Measurements from ENCODE around the gene SIPA1L3. TPM values are rescaled to one million over a fixed set of nuclear protein-coding genes. Genes with fewer than 3 reads are reported as not detected.

Gene SIPA1L3
- total RNA-seq, 1 donor from 2014 or later: 66.7 TPM

GRCh38 chr19:38046254-38047048 is 139.4 kb downstream of the SIPA1L3 start:
- TF ChIP-seq CTCF (conservative IDR thresholded peaks at IDR 0.05; ENCODE audit: low read depth, low read length): no peak
- no peak for DNase-seq (ENCODE audit: low read depth)
- H3K4me3 ChIP-seq (ENCODE audit: low read depth, low read length): no peak overlapping the region

GRCh38 chr19:38047049-38047438 is 140.0 kb downstream of the SIPA1L3 start:
- no peak for TF ChIP-seq CTCF (conservative IDR thresholded peaks at IDR 0.05; ENCODE audit: low read depth, low read length)
- no peak for DNase-seq (ENCODE audit: low read depth)
- no peak overlapping the region for H3K4me3 ChIP-seq (ENCODE audit: low read depth, low read length)

- no peak for DNase-seq (ENCODE audit: low read depth)
These were observed 140.6 kb downstream of the SIPA1L3 start for GRCh38 chr19:38047641-38048040.

GRCh38 chr19:38049105-38049649 is 142.2 kb downstream of the SIPA1L3 start:
- TF ChIP-seq CTCF (conservative IDR thresholded peaks at IDR 0.05; ENCODE audit: low read depth, low read length): no peak
- H3K4me3 ChIP-seq (ENCODE audit: low read depth, low read length): no peak overlapping the region
- DNase-seq (ENCODE audit: low read depth): no peak

More at GRCh38 chr19:38047641-38048040, 140.6 kb downstream of the SIPA1L3 start:
- TF ChIP-seq CTCF (conservative IDR thresholded peaks at IDR 0.05; ENCODE audit: low read depth, low read length): no peak
- no peak overlapping the region for H3K4me3 ChIP-seq (ENCODE audit: low read depth, low read length)

- no peak for DNase-seq (ENCODE audit: low read depth)
- TF ChIP-seq CTCF (conservative IDR thresholded peaks at IDR 0.05; ENCODE audit: low read depth, low read length): no peak
- no peak overlapping the region for H3K4me3 ChIP-seq (ENCODE audit: low read depth, low read length)
These were observed 148.0 kb downstream of the SIPA1L3 start for GRCh38 chr19:38055010-38055409.

GRCh38 chr19:38055655-38056521 is 148.9 kb downstream of the SIPA1L3 start:
- H3K4me3 ChIP-seq (ENCODE audit: low read depth, low read length): no peak overlapping the region
- no peak for TF ChIP-seq CTCF (conservative IDR thresholded peaks at IDR 0.05; ENCODE audit: low read depth, low read length)
- DNase-seq (ENCODE audit: low read depth): no peak

Measured in epithelial cell of proximal tubule (primary cell).